Peyer's patch (tissue), 4 donors: ENCODE data around the gene ARF3.

Source experiments
- POLR2A ChIP-seq, 2 donors: fragments of 450-650 bp; IDR thresholded peaks; one replicate each; pipeline ENCODE4 v1.5.1; 2017; ENCODE audit warnings: antibody characterized with exemption in 2 of 2, mild to moderate bottlenecking in 2 of 2, moderate library complexity in 2 of 2
- TF ChIP-seq, protein P1 (sequence below), 6 experiments: fragments of 450-650 bp in 4 of 6; fragments of 200-600 bp in 2 of 6; sonication (generic) in 1 of 6; IDR thresholded peaks; one replicate each; pipeline ENCODE4 v1.5.1; 2017 to 2019; ENCODE audit warnings: antibody characterized with exemption in 6 of 6, mild to moderate bottlenecking in 3 of 6, moderate library complexity in 1 of 6

DNA sequence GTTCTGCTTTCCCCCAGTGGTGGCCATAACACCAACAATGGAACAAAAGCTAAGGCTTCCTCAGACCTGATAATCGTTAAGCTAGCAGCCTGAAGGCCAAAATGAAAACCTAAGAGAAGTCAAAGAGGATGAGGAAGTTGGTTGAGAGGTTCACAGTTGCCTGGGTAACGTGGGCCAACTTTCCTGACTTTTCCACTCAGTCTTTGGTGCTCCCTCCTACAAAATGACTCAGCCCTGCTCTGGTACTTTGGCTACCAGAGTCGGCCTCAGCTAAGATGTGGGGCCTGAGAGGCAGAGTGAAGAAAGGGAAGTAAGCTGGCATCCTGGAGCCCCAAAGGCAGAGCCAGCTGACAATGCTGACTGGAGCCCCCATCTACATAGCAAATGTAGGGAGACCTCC lies 17.1 kb downstream of the ARF3 start:
- TF ChIP-seq, protein P1, sequence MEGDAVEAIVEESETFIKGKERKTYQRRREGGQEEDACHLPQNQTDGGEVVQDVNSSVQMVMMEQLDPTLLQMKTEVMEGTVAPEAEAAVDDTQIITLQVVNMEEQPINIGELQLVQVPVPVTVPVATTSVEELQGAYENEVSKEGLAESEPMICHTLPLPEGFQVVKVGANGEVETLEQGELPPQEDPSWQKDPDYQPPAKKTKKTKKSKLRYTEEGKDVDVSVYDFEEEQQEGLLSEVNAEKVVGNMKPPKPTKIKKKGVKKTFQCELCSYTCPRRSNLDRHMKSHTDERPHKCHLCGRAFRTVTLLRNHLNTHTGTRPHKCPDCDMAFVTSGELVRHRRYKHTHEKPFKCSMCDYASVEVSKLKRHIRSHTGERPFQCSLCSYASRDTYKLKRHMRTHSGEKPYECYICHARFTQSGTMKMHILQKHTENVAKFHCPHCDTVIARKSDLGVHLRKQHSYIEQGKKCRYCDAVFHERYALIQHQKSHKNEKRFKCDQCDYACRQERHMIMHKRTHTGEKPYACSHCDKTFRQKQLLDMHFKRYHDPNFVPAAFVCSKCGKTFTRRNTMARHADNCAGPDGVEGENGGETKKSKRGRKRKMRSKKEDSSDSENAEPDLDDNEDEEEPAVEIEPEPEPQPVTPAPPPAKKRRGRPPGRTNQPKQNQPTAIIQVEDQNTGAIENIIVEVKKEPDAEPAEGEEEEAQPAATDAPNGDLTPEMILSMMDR (IDR thresholded peaks at IDR 0.05): no peak
- no peak for TF ChIP-seq POLR2A (IDR thresholded peaks at IDR 0.05)
